Fibroblast of lung (primary cell): ENCODE data around the gene ZDHHC23. TPM values are rescaled to one million over a fixed set of nuclear protein-coding genes. Genes with fewer than 3 reads are reported as not detected.

Source experiments
- DNase-seq, 2 donors: peaks; one replicate each; pipeline versions ENCODE4 v3.0.0 to v3.0.0-alpha.2; 2010; ENCODE audit warnings: low read depth in 2 of 2
- H2AFZ ChIP-seq: 2 replicates; pipeline ENCODE4 v1.5.1; 2012; ENCODE audit warnings: low read length, control low read depth, inconsistent platforms
- H3K27ac ChIP-seq: 2 replicates; pipeline ENCODE4 v1.5.1; 2011; ENCODE audit warnings: low read length, control low read depth; ENCODE audit not compliant: insufficient read depth
- H3K27me3 ChIP-seq: 2 replicates; pipeline ENCODE4 v1.5.1; 2011; ENCODE audit warnings: mild to moderate bottlenecking, low read length; ENCODE audit not compliant: control insufficient read depth, insufficient read depth
- H3K36me3 ChIP-seq: 2 replicates; pipeline ENCODE4 v1.5.1; 2011; ENCODE audit warnings: low read length; ENCODE audit not compliant: control insufficient read depth, insufficient read depth
- H3K4me1 ChIP-seq: 2 replicates; pipeline ENCODE4 v1.5.1; 2011; ENCODE audit warnings: low read length; ENCODE audit not compliant: control insufficient read depth, insufficient read depth; ENCODE audit errors: extremely low read depth
- H3K4me2 ChIP-seq: 2 replicates; pipeline ENCODE4 v1.5.1; 2011; ENCODE audit warnings: low read length, control low read depth; ENCODE audit not compliant: insufficient read depth; ENCODE audit errors: extremely low read depth
- H3K4me3 ChIP-seq, 4 experiments: fragments of 200-600 bp in 1 of 4; sonication (generic) in 1 of 4; replicated peaks in 1 of 4; 2 replicates each; pipeline ENCODE4 v1.5.1; 2011 to 2016; ENCODE audit warnings: low read length in 4 of 4, low read depth in 3 of 4, mild to moderate bottlenecking in 3 of 4, control low read depth in 2 of 4, inconsistent platforms in 1 of 4, mixed read lengths in 1 of 4; ENCODE audit not compliant: insufficient read depth in 1 of 4; ENCODE audit errors: control extremely low read depth in 1 of 4
- H3K79me2 ChIP-seq: 2 replicates; pipeline ENCODE4 v1.5.1; 2012; ENCODE audit warnings: mild to moderate bottlenecking, low read length, inconsistent platforms; ENCODE audit not compliant: control insufficient read depth, insufficient read depth
- H3K9ac ChIP-seq: 2 replicates; pipeline ENCODE4 v1.5.1; 2011; ENCODE audit warnings: mild to moderate bottlenecking, low read length, control low read depth; ENCODE audit not compliant: insufficient read depth
- H3K9me3 ChIP-seq: 2 replicates; pipeline ENCODE4 v1.5.1; 2012; ENCODE audit warnings: low read depth, low read length; ENCODE audit not compliant: control insufficient read depth, insufficient read depth
- H4K20me1 ChIP-seq: 2 replicates; pipeline ENCODE4 v1.5.1; 2011; ENCODE audit warnings: low read length; ENCODE audit not compliant: control insufficient read depth, insufficient read depth; ENCODE audit errors: extremely low read depth
- EZH2 ChIP-seq: IDR thresholded peaks from 2 replicates; pipeline ENCODE4 v1.5.1; 2012; ENCODE audit warnings: low read length, control low read depth, mild to moderate bottlenecking; ENCODE audit errors: missing control alignments
- polyA plus RNA-seq, 2 donors: library from polyadenylated mRNA; depleted of rRNA in 1 of 2; stranded (reverse) in 1 of 2; unstranded in 1 of 2; fragments of >200 nt; gene quantifications; 2 replicates each; pipeline ENCODE4 v1.2.1, GENCODE V29; 2011 to 2012; ENCODE audit warnings: missing spikeins in 1 of 2
- total RNA-seq: library from RNA; depleted of rRNA; stranded (reverse); fragments of >200 nt; gene quantifications from 2 replicates; pipeline ENCODE4 v1.2.1, GENCODE V29; 2014
- TF ChIP-seq, protein P1 (sequence below), 2 donors: IDR thresholded peaks in 1 of 2; conservative IDR thresholded peaks in 1 of 2; 1 replicate in 1 of 2; 2 replicates in 1 of 2; pipeline ENCODE4 v1.5.1; 2011 to 2012; ENCODE audit warnings: low read length in 2 of 2, control low read depth in 1 of 2, inconsistent platforms in 1 of 2, low read depth in 1 of 2, mild to moderate bottlenecking in 1 of 2

ZDHHC23 gene
- total and polyA plus RNA-seq, 2 donors (not counting 1 experiment from before 2014, with no cell fraction given): 0.50 to 1.5 TPM

DNA sequence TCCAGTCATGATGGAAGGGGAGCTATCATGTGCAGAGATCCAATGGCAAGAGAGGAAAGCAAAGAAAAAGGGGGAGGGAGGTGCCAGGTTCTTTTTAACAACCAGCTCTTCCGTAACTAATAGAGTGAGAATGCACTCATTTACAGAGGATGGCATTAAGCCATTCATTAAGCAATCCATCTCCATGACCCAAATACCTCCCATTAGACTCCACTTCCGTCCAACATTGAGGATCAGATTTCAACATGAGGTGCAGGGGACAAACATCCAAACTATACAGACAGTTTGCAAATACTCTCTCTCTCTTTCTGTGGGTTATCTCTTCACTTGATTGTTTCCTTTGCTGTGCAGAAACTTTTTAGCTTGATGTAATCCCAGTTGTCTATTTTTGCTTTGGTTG lies 21.2 kb downstream of the ZDHHC23 start:
- Histone ChIP-seq H4K20me1 (no peaks in the 10 kb centered on the region), H3K4me1 (no peaks in the 10 kb centered on the region), H3K27ac (no peak overlapping the region), H2AFZ (no peak overlapping the region), H3K36me3 (no peaks in the 10 kb centered on the region), H3K9ac (no peak overlapping the region), H3K4me2 (no peak overlapping the region), H3K9me3 (no peaks in the 10 kb centered on the region), H3K27me3 (no peaks in the 10 kb centered on the region), H3K79me2 (no peaks in the 10 kb centered on the region), H3K4me3 (no peak overlapping the region)
- DNase-seq: peak; percentile 29 to 50
- TF ChIP-seq EZH2: no peak
- TF ChIP-seq, protein P1, sequence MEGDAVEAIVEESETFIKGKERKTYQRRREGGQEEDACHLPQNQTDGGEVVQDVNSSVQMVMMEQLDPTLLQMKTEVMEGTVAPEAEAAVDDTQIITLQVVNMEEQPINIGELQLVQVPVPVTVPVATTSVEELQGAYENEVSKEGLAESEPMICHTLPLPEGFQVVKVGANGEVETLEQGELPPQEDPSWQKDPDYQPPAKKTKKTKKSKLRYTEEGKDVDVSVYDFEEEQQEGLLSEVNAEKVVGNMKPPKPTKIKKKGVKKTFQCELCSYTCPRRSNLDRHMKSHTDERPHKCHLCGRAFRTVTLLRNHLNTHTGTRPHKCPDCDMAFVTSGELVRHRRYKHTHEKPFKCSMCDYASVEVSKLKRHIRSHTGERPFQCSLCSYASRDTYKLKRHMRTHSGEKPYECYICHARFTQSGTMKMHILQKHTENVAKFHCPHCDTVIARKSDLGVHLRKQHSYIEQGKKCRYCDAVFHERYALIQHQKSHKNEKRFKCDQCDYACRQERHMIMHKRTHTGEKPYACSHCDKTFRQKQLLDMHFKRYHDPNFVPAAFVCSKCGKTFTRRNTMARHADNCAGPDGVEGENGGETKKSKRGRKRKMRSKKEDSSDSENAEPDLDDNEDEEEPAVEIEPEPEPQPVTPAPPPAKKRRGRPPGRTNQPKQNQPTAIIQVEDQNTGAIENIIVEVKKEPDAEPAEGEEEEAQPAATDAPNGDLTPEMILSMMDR (conservative IDR thresholded peaks at IDR 0.05 in 1 of 2, IDR thresholded peaks at IDR 0.05 in 1 of 2; ENCODE audit: low read depth in 1 of 2, low read length in 2 of 2): no peak

DNA sequence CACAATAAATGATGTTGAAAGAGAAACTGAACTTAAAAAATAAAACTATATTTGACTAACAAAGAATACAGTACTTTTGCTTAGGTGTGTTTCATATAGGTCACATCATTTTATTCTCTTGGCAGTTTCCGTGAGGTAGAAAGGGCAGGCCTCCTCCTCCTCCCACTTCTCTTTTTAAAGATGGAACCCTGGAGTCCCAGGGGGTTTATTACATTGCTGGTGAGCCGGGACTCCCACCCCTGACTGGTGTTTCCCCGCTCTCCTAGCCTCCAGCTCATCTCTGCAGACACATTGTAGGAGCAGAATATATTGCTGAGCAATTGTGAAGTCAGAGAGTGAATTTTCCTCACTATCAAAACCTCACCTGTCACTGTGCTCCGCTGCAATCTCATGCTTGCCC lies 30.0 kb downstream of the ZDHHC23 start:
- no peaks in the 10 kb centered on the region for H3K79me2 ChIP-seq
- no peak overlapping the region for H3K4me3 ChIP-seq
- no peak overlapping the region for H3K4me2 ChIP-seq
- H3K27me3 ChIP-seq: no peaks in the 10 kb centered on the region
- no peak overlapping the region for H3K9ac ChIP-seq
- H3K27ac ChIP-seq: no peak overlapping the region
- no peak overlapping the region for H2AFZ ChIP-seq
- DNase-seq: no peak
- H3K9me3 ChIP-seq: no peaks in the 10 kb centered on the region
- no peaks in the 10 kb centered on the region for H3K36me3 ChIP-seq
- no peaks in the 10 kb centered on the region for H3K4me1 ChIP-seq
- TF ChIP-seq, protein P1 (conservative IDR thresholded peaks at IDR 0.05 in 1 of 2, IDR thresholded peaks at IDR 0.05 in 1 of 2; ENCODE audit: low read depth in 1 of 2, low read length in 2 of 2): no peak
- TF ChIP-seq EZH2: no peak
- H4K20me1 ChIP-seq: no peaks in the 10 kb centered on the region

DNA sequence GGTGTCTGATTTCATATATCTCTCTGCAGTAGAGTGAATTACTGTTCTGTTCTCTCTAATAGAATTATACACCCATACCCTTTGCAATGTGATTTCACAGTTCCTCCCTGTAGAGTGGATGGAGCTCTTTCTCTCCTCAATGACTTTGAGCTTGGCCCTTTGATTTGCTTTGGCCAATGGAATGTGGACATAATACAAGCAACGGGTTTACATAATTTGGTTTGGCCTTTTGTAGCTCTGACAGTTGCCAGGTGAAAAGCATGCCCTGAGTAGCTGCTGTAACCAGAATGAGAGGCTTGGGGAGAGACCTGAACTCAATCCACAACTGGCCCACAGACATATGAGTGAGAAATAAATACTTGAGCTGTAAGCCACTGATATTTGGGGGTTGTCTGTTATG lies 32.1 kb downstream of the ZDHHC23 start:
- H4K20me1 ChIP-seq: no peaks in the 10 kb centered on the region
- H3K4me2 ChIP-seq: no peak overlapping the region
- no peak overlapping the region for H3K4me3 ChIP-seq
- no peak overlapping the region for H3K9ac ChIP-seq
- no peak for DNase-seq
- no peak overlapping the region for H3K27ac ChIP-seq
- H3K4me1 ChIP-seq: no peaks in the 10 kb centered on the region
- H3K36me3 ChIP-seq: no peaks in the 10 kb centered on the region
- H3K9me3 ChIP-seq: no peaks in the 10 kb centered on the region
- H3K79me2 ChIP-seq: no peaks in the 10 kb centered on the region
- no peaks in the 10 kb centered on the region for H3K27me3 ChIP-seq
- TF ChIP-seq, protein P1 (conservative IDR thresholded peaks at IDR 0.05 in 1 of 2, IDR thresholded peaks at IDR 0.05 in 1 of 2; ENCODE audit: low read depth in 1 of 2, low read length in 2 of 2): no peak
- no peak for TF ChIP-seq EZH2
- no peak overlapping the region for H2AFZ ChIP-seq
